Measurements from ENCODE around the gene ANXA2.

The ANXA2 gene

DNA sequence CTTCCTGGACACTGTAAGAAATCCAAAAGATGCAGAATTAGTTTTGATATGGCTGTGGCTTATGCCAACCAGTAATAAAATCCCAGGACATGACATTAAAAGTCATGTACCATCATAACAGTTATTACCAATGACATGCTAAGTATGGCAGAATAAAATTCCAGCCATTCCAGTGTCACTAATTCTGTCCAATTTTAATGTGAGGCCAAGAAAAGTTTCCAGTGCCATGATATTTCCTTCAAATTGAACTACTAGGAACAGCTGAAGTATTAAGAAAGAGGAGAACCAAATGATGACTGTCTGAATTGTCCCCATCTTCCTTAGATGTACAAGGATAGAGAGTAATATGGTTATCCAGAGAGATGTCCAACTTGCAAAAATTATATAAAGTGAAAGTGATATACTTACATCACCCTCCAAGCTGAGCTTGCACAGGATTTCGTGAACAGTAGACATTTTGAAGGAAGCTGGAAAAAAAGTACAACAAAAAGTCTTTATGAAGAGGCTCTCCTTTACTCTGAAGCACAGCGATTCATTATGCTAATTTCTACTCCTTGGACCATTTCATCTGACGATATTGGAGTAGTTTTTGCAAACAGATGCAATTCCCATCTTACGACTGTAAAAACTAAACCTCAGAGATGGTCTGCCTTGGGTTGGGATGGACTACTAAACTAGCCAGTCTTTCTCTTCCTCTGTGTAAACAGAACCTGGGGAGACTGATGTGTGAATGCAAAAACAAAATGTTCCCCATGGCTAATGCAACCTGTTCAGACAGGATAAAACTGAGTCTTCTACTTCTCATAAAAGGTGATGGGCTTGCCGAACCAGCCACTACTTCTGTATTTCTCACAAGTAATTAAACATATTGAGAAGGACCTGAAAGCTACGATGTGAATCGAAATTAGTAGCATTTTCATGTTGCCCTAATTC is 11.9 kb downstream of the ANXA2 start:
- H3K27me3 Mint-ChIP-seq: no peaks in the 10 kb centered on the region
- H3K9me3 Mint-ChIP-seq: no peaks in the 10 kb centered on the region
- no peak overlapping the region for H3K27ac Mint-ChIP-seq
- H3K36me3 Mint-ChIP-seq: peaks cover 10% of the 10 kb centered on the region
- peaks cover 20% of the 10 kb centered on the region for H3K4me1 Mint-ChIP-seq
- no peak overlapping the region for H3K4me3 Mint-ChIP-seq

DNA sequence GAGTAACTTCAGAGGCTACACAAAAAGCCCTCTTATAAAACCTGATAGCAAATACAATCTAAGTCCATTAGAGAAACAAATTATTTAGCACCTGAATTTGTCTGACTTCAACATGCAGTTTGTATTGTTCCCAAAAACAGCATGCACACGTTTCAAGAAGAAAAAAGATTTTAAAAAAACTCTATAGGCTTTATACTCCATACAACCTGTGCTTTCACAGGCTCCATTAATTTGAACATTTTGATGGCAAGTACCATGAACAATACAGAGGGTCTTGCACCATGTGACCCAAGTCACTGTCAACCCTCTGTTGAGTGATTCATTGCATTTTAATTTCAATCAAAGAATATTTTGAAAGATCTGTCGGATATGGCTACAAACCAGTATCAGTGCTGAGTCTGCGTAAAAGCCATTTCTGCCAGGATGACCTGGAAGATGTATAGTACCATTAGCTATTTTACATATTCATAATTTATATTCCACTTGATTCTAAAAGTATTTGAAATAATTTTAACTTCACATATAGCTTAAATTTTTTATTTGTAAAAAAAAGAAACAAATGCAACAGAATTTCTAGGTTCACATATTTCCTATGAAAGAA is 13.2 kb downstream of the ANXA2 start:
- Mint-ChIP-seq H3K9me3 (no peaks in the 10 kb centered on the region), H3K27me3 (no peaks in the 10 kb centered on the region), H3K27ac (no peak overlapping the region), H3K36me3 (peaks cover 10% of the 10 kb centered on the region), H3K4me3 (no peak overlapping the region), H3K4me1 (peaks cover 13% of the 10 kb centered on the region)

DNA sequence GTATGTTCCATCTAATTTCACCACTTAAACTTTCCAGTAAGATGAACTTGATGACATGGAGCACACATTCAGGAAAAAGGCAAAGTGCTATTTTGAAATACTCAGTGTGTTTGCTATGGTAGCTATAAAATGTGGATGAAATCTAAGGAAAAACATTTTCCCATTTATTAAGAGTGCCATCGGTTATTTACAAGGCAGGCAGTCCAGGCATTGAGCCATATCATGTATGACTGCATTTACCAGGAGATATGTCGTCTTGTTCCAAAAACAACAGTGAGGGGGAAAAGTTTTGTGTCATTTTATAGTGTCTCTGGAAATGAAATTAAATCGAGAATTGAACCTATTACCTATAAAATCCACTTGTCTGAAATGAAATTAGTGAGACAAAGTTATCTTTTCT is 13.7 kb downstream of the ANXA2 start:
- H3K9me3 Mint-ChIP-seq: no peaks in the 10 kb centered on the region
- H3K27ac Mint-ChIP-seq: no peak overlapping the region
- peaks cover 10% of the 10 kb centered on the region for H3K36me3 Mint-ChIP-seq
- H3K4me3 Mint-ChIP-seq: no peak overlapping the region
- H3K4me1 Mint-ChIP-seq: peaks cover 7% of the 10 kb centered on the region
- no peaks in the 10 kb centered on the region for H3K27me3 Mint-ChIP-seq

DNA sequence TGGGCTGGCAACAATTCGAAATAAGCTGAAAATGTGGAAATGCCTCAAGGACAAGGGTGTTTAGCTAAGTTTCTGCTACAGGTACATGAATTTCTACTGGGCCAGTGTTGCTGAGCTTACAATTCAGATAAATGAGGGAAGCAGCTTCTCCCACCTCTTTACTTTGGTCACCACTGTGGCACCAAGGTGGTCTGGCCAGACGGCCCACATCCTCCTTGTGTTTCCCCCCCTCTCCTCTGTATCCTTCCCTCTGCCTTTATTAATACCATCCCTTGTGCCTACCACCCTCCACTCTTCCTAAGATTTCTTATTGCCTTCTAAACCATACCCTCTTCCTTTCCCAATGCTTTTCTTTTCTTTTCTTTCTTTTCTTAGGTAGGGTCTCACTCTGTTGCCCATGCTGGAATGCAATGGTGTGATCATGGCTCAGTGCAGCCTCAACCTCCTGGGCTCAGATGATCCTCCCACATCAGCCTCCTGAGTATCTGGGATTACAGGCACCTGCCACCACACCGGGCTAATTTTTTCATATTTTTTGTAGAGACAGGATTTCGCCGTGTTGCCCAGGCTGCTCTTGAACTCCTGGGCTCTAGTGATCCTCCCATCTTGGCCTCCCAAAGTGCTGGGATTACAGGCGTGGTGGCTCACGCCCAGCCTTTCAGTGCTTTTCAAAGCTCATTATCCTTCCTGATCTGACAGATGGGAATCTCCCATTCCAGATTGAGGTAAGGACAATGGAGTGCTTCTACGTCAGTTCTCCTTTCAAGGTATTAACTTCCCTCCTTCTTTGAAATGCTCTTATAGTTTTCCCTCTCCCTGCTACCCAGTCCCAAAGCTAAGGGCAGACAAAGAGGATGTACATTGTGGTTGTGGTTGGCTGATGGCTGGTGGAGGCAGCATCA is 14.8 kb downstream of the ANXA2 start:
- H3K27me3 Mint-ChIP-seq: no peaks in the 10 kb centered on the region
- no peaks in the 10 kb centered on the region for H3K4me1 Mint-ChIP-seq
- peaks cover 10% of the 10 kb centered on the region for H3K36me3 Mint-ChIP-seq
- H3K4me3 Mint-ChIP-seq: no peak overlapping the region
- no peak overlapping the region for H3K27ac Mint-ChIP-seq
- no peaks in the 10 kb centered on the region for H3K9me3 Mint-ChIP-seq

DNA sequence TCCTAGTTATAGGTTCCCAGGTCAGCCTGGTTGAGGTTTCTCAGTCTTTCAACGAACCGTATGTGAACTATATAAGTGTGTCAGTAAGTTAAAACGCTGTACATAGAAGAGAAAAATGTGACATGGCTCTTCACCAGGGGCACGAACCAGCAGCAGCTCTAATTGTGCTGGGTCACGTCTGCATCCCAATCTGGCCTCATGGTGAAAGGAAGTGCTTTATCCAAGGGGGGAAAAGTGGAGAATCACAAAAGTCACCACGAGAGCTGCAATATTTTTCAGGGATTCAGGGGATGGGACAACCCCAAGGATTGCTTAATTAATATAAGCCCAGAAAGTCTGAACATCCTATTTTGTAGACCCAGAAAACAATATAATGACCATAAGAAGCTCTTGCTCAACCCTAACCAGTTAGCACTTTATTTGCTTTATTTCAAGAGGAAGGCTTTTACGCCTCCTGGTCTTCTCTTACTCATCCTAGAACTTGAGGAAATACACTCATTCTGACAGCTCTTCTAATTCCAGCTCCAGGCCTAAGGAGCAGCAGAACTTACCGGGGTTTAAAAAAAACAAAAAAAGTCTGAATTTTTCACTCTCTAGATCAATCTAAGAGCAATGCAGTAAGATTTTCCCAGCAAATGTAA is 16.5 kb downstream of the ANXA2 start:
- no peak overlapping the region for H3K27ac Mint-ChIP-seq
- H3K27me3 Mint-ChIP-seq: no peaks in the 10 kb centered on the region
- no peaks in the 10 kb centered on the region for H3K4me1 Mint-ChIP-seq
- H3K9me3 Mint-ChIP-seq: no peaks in the 10 kb centered on the region
- H3K36me3 Mint-ChIP-seq: peaks cover 11% of the 10 kb centered on the region
- no peak overlapping the region for H3K4me3 Mint-ChIP-seq

DNA sequence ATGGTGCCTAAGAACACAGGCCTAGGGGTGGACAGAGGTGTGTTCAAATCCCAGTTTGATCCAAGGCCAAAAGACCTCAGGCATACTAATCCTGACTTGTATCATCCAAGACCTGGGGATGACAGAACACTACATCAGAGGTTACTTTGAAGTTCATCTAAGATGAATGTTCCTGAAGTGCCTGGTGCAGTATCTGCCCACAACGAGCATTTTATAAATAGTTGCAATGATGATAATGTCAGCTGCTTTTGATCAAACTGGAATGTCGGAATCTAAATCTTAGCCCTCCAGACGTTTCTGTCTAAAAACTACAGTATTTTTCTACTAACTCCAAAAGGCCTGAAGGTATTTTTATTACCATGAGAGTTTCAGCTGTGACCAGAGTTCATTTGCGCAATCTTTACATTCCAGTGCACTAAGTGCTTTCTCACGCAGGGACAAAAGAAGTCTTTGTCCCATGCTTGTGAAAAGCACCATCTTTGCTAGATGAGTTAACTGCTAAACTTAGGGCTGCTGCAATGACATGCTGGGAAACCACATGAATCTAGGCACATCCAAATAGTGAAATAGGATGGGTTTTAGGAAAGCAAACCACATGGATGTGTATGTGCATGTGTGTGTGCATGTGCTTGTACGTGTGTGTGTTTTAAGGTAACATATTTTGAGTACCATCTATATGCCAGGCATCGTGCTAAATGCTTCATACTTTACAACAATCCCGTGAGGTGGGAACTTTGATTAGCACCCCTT is 18.1 kb downstream of the ANXA2 start:
- Mint-ChIP-seq H3K4me1 (no peaks in the 10 kb centered on the region), H3K27ac (no peak overlapping the region), H3K27me3 (no peaks in the 10 kb centered on the region), H3K36me3 (peaks cover 11% of the 10 kb centered on the region), H3K4me3 (no peak overlapping the region), H3K9me3 (no peaks in the 10 kb centered on the region)

DNA sequence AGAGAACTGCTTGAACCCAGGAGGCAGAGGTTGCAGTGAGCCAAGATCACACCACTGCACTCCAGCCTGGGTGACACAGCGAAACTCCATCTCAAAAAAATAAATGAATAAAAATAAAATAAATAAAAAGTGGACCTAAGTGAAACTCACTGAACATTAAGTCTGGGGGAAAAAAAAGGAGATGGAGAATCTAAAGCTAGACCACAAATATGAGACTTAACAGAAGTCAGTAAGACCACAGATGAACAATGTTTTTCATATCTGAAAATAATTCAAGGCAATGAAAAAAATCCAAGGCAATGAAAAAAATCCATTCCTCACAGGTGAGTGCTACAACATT is 18.6 kb downstream of the ANXA2 start:
- Mint-ChIP-seq H3K4me3 (no peak overlapping the region), H3K27ac (no peak overlapping the region), H3K36me3 (peaks cover 12% of the 10 kb centered on the region), H3K9me3 (no peaks in the 10 kb centered on the region), H3K27me3 (no peaks in the 10 kb centered on the region), H3K4me1 (no peaks in the 10 kb centered on the region)

DNA sequence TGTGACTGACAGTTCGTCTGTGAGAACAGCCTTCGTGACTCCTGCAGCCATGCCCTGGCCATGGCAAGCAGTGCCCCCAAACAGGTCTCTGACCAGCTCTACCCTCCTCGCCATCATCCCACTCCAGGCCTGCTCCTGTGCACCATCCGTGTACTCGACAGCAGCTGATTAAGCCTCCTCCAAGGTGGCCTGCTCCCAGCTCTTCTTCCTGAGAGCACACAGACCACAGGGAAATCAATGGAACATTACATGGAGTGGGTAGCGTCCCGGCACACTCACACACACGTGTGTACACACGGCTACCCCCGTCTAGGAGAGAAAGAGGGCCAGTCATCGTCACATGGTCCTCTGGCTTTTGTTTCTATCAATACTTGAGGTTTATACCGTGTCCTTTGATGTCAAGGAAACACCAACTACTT is 21.1 kb downstream of the ANXA2 start:
- Mint-ChIP-seq H3K36me3 (peaks cover 8% of the 10 kb centered on the region), H3K27ac (no peak overlapping the region), H3K4me3 (no peak overlapping the region), H3K4me1 (no peaks in the 10 kb centered on the region), H3K27me3 (no peaks in the 10 kb centered on the region), H3K9me3 (no peaks in the 10 kb centered on the region)

DNA sequence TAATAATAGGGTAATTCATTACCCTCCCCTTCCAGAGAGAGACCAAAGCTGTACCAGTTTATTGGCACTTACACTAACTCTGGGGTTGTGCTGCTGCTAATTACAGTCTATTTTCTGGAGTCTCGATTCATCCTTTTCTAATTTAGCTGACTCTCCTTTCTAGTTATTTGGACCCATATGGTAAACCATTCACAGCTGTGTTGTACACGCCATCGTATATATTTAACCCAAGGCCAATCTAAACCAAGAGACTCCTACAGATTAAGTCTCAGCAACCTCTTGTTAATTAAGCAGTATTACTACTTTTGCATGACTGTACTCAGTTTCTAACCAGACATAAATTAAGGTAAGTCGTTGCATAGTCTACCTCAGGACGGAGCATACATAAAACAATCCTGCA is 22.5 kb downstream of the ANXA2 start:
- no peaks in the 10 kb centered on the region for H3K9me3 Mint-ChIP-seq
- H3K27me3 Mint-ChIP-seq: no peaks in the 10 kb centered on the region
- H3K4me1 Mint-ChIP-seq: no peaks in the 10 kb centered on the region
- peaks cover 4% of the 10 kb centered on the region for H3K36me3 Mint-ChIP-seq
- no peak overlapping the region for H3K4me3 Mint-ChIP-seq
- H3K27ac Mint-ChIP-seq: no peak overlapping the region

DNA sequence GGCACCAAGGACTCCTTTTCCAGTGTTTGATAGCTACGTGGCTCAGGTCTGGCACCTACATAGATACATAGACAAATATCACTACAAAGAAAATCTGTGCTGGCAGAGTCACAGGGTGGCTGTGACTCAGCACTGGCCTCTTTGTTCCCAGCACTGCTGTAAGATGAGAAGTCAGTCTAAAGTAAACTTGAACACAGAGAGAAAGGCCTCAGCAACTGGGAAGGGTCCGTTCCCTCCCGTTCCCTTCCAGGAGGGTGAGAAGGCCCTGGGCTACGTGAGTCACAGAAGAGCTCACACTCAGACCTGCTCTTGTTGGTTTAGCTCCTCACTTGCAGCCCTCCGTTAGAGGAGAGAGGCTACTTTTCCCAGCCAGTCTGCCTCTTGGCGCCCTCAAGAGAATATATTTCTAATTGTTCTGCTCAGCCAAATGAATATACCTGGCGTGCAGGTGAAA is 23.1 kb downstream of the ANXA2 start:
- Mint-ChIP-seq H3K27me3 (no peaks in the 10 kb centered on the region), H3K36me3 (peaks cover 4% of the 10 kb centered on the region), H3K9me3 (no peaks in the 10 kb centered on the region), H3K4me1 (no peaks in the 10 kb centered on the region), H3K27ac (no peak overlapping the region), H3K4me3 (no peak overlapping the region)

DNA sequence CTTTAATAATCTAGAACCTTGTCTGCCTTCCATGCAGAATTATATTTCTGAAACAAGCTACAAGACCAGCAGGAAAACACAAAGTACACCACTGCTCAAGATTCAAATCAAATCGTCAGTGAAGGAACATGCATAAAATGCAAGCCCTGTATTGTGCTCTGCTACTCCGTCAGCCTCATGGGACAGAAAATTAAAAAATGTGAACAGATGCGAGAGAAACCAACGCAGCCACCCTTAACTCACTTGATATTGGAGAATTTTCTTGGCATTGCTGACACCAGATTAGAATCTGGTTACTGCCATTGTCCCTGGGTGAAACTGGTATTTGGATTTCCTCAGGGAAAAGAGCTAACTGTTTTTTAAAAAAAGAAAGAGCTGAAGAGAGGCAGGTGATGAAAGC is 23.6 kb downstream of the ANXA2 start:
- H3K27ac Mint-ChIP-seq: no peak overlapping the region
- no peak overlapping the region for H3K4me3 Mint-ChIP-seq
- peaks cover 4% of the 10 kb centered on the region for H3K36me3 Mint-ChIP-seq
- H3K4me1 Mint-ChIP-seq: no peaks in the 10 kb centered on the region
- H3K27me3 Mint-ChIP-seq: no peaks in the 10 kb centered on the region
- no peaks in the 10 kb centered on the region for H3K9me3 Mint-ChIP-seq

DNA sequence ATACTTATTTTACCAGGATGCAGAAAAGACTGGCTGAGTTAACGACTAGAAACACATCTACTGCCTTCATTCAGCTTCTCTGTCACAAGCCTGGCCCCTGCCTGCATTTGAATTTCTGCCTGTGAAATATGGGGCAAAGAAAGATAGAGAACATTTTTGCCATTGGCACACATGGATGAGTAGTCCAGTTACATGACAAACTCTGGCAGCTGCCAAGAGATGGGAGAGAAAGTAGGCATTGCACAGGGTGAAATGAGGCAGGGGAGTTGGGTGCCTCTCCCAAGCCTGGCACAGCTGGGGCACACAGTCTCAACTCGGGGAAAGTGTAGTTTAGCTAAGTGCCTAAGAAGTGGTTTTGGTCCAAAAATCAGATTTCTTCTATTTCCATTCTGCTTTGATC is 24.0 kb downstream of the ANXA2 start:
- H3K27ac Mint-ChIP-seq: no peak overlapping the region
- no peak overlapping the region for H3K4me3 Mint-ChIP-seq
- H3K27me3 Mint-ChIP-seq: no peaks in the 10 kb centered on the region
- no peaks in the 10 kb centered on the region for H3K9me3 Mint-ChIP-seq
- H3K4me1 Mint-ChIP-seq: no peaks in the 10 kb centered on the region
- peaks cover 5% of the 10 kb centered on the region for H3K36me3 Mint-ChIP-seq

DNA sequence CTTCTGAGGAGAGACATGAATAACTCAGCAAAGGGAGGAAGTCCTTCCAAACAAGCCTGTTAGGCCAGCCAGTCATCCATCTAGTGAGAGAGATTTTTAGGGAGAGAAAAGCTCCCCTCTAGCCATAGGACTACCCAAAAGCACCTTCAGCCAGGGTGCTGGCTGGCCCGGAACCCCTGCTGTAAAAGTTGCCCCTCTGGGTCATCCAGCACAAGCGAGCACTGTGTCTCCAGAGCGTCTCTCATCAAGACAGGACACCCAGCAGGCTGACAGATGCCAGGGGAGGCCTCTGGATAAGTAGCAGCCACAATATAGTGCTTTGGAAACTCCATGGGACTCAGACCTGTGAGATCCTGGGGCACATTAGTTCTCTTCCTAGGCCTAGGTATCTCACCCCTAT is 24.5 kb downstream of the ANXA2 start:
- no peaks in the 10 kb centered on the region for H3K9me3 Mint-ChIP-seq
- H3K27ac Mint-ChIP-seq: no peak overlapping the region
- no peak overlapping the region for H3K4me3 Mint-ChIP-seq
- H3K27me3 Mint-ChIP-seq: no peaks in the 10 kb centered on the region
- H3K36me3 Mint-ChIP-seq: peaks cover 5% of the 10 kb centered on the region
- no peaks in the 10 kb centered on the region for H3K4me1 Mint-ChIP-seq

DNA sequence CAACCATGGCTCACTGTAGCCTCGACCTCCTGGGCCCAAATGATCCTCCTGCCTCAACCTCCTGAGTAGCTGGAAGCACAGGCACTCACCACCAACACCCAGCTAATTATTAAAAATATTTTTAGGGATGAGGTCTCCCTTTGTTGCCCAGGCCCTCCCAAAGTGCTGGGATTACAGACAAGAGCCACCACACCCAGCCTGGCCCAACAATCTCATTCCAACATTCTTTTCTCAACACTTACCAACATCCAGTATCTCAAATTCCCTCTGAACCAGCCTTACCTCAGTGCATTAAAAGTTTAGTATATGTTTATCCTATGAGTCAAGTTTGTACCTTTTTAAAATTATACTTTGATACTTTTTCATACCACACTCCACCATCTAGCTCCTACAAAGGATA is 25.0 kb downstream of the ANXA2 start:
- peaks cover 5% of the 10 kb centered on the region for H3K36me3 Mint-ChIP-seq
- no peaks in the 10 kb centered on the region for H3K4me1 Mint-ChIP-seq
- H3K27ac Mint-ChIP-seq: no peak overlapping the region
- H3K9me3 Mint-ChIP-seq: no peaks in the 10 kb centered on the region
- H3K4me3 Mint-ChIP-seq: no peak overlapping the region
- no peaks in the 10 kb centered on the region for H3K27me3 Mint-ChIP-seq

DNA sequence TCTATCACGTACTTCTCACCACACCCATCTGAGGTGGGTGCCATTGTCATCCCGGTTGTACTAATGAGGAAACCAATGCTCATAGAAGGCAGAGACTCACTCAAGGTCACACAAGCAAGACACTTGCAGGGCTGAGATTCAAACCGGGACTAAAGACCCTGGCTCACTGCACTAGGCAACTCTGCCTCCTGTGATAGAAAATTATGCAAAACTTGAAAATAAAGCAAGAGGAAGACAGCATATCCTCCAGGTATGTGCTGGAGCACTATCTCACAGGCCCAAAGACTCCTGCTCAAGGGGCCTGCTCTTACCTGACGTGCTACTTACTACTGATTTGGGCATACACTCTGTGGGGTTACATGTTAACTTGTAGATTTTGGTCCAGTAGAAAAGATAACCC is 25.6 kb downstream of the ANXA2 start:
- no peak overlapping the region for H3K27ac Mint-ChIP-seq
- H3K9me3 Mint-ChIP-seq: no peaks in the 10 kb centered on the region
- H3K4me3 Mint-ChIP-seq: no peak overlapping the region
- H3K4me1 Mint-ChIP-seq: no peaks in the 10 kb centered on the region
- H3K36me3 Mint-ChIP-seq: peaks cover 5% of the 10 kb centered on the region
- H3K27me3 Mint-ChIP-seq: no peaks in the 10 kb centered on the region

Measured in activated naive CD4-positive, alpha-beta T cell treated with anti-CD3 and anti-CD28 coated beads, Interleukin-2, amount 50 U/mL, for 24 hours (primary cell).